ENCODE data around the gene MAEA.

MAEA gene

DNA sequence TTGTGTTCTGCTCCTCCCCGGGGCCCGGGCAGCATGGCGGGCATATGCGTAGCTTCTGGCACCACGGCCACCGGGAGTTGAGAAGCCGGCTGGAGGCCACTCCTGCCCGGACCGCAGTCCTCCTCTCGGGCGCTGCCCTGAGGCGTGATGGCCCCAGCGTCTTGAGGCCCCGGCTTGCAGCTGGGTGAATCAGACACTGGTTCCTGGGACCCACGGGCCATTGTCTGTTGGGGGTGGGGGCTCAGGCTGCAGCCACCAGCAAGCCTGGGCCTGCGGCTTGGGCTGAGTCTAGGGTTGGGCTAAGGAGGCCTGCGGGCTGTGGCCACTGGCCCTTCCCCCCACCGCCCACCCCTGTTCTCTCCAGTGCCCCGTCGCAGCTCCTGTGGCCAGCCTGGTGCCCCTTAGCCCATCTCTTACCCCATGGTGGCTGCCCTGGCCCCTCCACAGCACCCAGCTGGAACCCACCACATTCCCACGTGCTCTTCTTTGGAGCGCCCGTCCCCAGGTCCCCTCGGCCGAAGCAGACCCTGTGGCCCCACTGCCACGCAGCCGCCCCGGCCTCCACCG lies 50.6 kb downstream of the MAEA start:
- Histone ChIP-seq H3F3A (ENCODE audit: insufficient read depth) (no peaks in the 10 kb centered on the region), H3K9me3 (ENCODE audit: insufficient read depth, low read length) (no peaks in the 10 kb centered on the region), H3K4me3 (ENCODE audit: insufficient read depth, low read length, poor library complexity, severe bottlenecking) (no peak overlapping the region), H4K20me1 (ENCODE audit: low read depth, low read length) (no peaks in the 10 kb centered on the region), H3K27me3 (ENCODE audit: low read length) (no peaks in the 10 kb centered on the region), H3K27ac (ENCODE audit: low read depth, low read length) (no peak overlapping the region), H2AFZ (ENCODE audit: low read depth, low read length, severe bottlenecking) (no peak overlapping the region), H3K9me2 (replicated peaks; ENCODE audit: insufficient read depth, low read length) (no peaks in the 10 kb centered on the region), H3K79me2 (ENCODE audit: insufficient read depth, low read length) (no peaks in the 10 kb centered on the region), H3K36me3 (ENCODE audit: low read length) (0 out of 2 replicates have a peak, but pooled peaks cover 5% of the 10 kb centered on the region), H3K4me2 (ENCODE audit: low read depth, low read length, poor library complexity, severe bottlenecking) (no peak overlapping the region), H3K9ac (ENCODE audit: low read length) (no peak overlapping the region)
- TF ChIP-seq EZH2phosphoT487 (conservative IDR thresholded peaks at IDR 0.05; ENCODE audit: low read length) = no peak
- TF ChIP-seq, protein P1, sequence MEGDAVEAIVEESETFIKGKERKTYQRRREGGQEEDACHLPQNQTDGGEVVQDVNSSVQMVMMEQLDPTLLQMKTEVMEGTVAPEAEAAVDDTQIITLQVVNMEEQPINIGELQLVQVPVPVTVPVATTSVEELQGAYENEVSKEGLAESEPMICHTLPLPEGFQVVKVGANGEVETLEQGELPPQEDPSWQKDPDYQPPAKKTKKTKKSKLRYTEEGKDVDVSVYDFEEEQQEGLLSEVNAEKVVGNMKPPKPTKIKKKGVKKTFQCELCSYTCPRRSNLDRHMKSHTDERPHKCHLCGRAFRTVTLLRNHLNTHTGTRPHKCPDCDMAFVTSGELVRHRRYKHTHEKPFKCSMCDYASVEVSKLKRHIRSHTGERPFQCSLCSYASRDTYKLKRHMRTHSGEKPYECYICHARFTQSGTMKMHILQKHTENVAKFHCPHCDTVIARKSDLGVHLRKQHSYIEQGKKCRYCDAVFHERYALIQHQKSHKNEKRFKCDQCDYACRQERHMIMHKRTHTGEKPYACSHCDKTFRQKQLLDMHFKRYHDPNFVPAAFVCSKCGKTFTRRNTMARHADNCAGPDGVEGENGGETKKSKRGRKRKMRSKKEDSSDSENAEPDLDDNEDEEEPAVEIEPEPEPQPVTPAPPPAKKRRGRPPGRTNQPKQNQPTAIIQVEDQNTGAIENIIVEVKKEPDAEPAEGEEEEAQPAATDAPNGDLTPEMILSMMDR (IDR thresholded peaks at IDR 0.05; ENCODE audit: insufficient read depth, low read length, poor library complexity, severe bottlenecking) = no peak

DNA sequence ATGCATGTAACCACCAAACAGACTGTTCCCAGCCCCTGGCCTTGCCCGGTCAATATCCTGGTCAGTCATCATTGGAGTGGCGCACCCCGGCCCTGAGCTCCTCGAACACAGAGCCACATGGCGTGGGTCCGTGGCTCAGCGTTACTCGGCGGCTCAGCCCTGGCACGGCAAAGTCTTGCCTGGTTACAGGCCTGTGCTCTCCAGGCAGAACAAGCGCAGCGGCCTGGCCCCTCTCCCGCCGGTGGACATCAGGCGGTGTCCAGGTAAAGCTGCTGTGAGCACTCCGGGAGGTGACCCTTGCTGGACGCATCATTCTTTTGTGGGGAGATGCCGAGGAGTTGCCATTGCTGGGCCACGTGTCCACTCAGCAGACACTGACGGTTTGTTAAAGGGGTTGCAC lies 51.2 kb downstream of the MAEA start:
- 0 out of 2 replicates have a peak, but pooled peaks cover 5% of the 10 kb centered on the region for H3K36me3 ChIP-seq (ENCODE audit: low read length)
- no peaks in the 10 kb centered on the region for H3F3A ChIP-seq (ENCODE audit: insufficient read depth)
- no peak overlapping the region for H3K4me3 ChIP-seq (ENCODE audit: insufficient read depth, low read length, poor library complexity, severe bottlenecking)
- no peaks in the 10 kb centered on the region for H3K9me2 ChIP-seq (replicated peaks; ENCODE audit: insufficient read depth, low read length)
- H3K9me3 ChIP-seq (ENCODE audit: insufficient read depth, low read length) = no peaks in the 10 kb centered on the region
- no peaks in the 10 kb centered on the region for H4K20me1 ChIP-seq (ENCODE audit: low read depth, low read length)
- no peak overlapping the region for H3K4me2 ChIP-seq (ENCODE audit: low read depth, low read length, poor library complexity, severe bottlenecking)
- no peak overlapping the region for H2AFZ ChIP-seq (ENCODE audit: low read depth, low read length, severe bottlenecking)
- H3K9ac ChIP-seq (ENCODE audit: low read length) = no peak overlapping the region
- no peak overlapping the region for H3K27ac ChIP-seq (ENCODE audit: low read depth, low read length)
- TF ChIP-seq EZH2phosphoT487 (conservative IDR thresholded peaks at IDR 0.05; ENCODE audit: low read length) = no peak
- TF ChIP-seq, protein P1 (IDR thresholded peaks at IDR 0.05; ENCODE audit: insufficient read depth, low read length, poor library complexity, severe bottlenecking) = no peak
- no peaks in the 10 kb centered on the region for H3K27me3 ChIP-seq (ENCODE audit: low read length)
- H3K79me2 ChIP-seq (ENCODE audit: insufficient read depth, low read length) = no peaks in the 10 kb centered on the region

DNA sequence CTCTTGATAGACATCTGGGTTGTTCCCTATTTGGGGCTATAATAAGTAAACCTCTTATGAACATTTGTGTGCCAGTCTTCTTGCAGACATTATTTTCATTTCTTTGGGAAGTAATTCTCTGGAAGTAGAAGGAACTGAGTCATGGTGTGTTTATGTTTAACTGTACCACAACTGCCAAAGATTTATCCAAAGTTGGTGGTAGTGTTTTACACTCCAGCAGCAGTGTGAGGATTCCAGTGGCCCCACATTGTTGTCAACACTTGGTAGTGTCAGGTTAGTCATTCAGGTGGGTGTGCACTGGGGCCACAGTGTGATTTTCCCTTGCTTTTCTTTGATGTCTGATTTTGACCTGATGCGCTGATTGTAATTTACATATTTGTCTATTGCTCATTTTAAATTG lies 52.3 kb downstream of the MAEA start:
- Histone ChIP-seq H3K9me2 (replicated peaks; ENCODE audit: insufficient read depth, low read length) (no peaks in the 10 kb centered on the region), H3K36me3 (ENCODE audit: low read length) (0 out of 2 replicates have a peak, but pooled peaks cover 5% of the 10 kb centered on the region), H3K79me2 (ENCODE audit: insufficient read depth, low read length) (no peaks in the 10 kb centered on the region), H3F3A (ENCODE audit: insufficient read depth) (no peaks in the 10 kb centered on the region), H3K27me3 (ENCODE audit: low read length) (no peaks in the 10 kb centered on the region), H4K20me1 (ENCODE audit: low read depth, low read length) (no peaks in the 10 kb centered on the region), H2AFZ (ENCODE audit: low read depth, low read length, severe bottlenecking) (no peak overlapping the region), H3K9me3 (ENCODE audit: insufficient read depth, low read length) (no peaks in the 10 kb centered on the region), H3K4me2 (ENCODE audit: low read depth, low read length, poor library complexity, severe bottlenecking) (no peak overlapping the region), H3K27ac (ENCODE audit: low read depth, low read length) (no peak overlapping the region), H3K4me3 (ENCODE audit: insufficient read depth, low read length, poor library complexity, severe bottlenecking) (no peak overlapping the region), H3K9ac (ENCODE audit: low read length) (no peak overlapping the region)
- TF ChIP-seq EZH2phosphoT487 (conservative IDR thresholded peaks at IDR 0.05; ENCODE audit: low read length) = no peak
- TF ChIP-seq, protein P1 (IDR thresholded peaks at IDR 0.05; ENCODE audit: insufficient read depth, low read length, poor library complexity, severe bottlenecking) = no peak
